ENCODE results near the gene BLOC1S1.

GRCh38 chr12:55682087-55682796, 33.6 kb upstream of the BLOC1S1 start:
- TF ChIP-seq CTCF (IDR thresholded peaks at IDR 0.05; ENCODE audit: insufficient read depth, low read depth, low read length) = no peak
- no peak for TF ChIP-seq EZH2 (IDR thresholded peaks at IDR 0.05; ENCODE audit: insufficient read depth, low read length)
